Measurements from ENCODE around the gene CMPK2. TPM values are rescaled to one million over a fixed set of nuclear protein-coding genes. Genes with fewer than 3 reads are reported as not detected.
A peak's percentile ranks its signal among the peaks of the same experiment; 100 is the strongest.

Gene CMPK2
- total and polyA plus RNA-seq, 4 donors, result 2.9 to 41.7 (median 4.2) TPM

GRCh38 chr2:6896930-6897759 lies 31.4 kb upstream of the CMPK2 start:
- no peaks in the 10 kb centered on the region for H3K27me3 ChIP-seq (ENCODE audit: control insufficient read depth in 4 of 4, insufficient read depth in 4 of 4, low read length in 3 of 4)
- H3K4me1 ChIP-seq (ENCODE audit: control insufficient read depth in 4 of 4, insufficient read depth in 4 of 4, low read length in 3 of 4), result no peaks in the 10 kb centered on the region
- TF ChIP-seq NR2F2 (IDR thresholded peaks at IDR 0.05) (peak; percentile 26), CTCF (IDR thresholded peaks at IDR 0.05; ENCODE audit: low read depth, low read length, missing input control) (peak; percentile 80), FOXA2 (IDR thresholded peaks at IDR 0.05) (no peak), RAD21 (IDR thresholded peaks at IDR 0.05) (peak; percentile 84)
- no peak for DNase-seq (ENCODE audit: low spot score)
- H3K27ac ChIP-seq (ENCODE audit: low read depth in 1 of 2, low read length in 2 of 2), result no peak overlapping the region
- H3K36me3 ChIP-seq (ENCODE audit: control insufficient read depth in 4 of 4, insufficient read depth in 3 of 4, low read depth in 1 of 4, low read length in 3 of 4), result no peaks in the 10 kb centered on the region
- WGBS, result 74% methylated on average over 5 of the region's 5 CpGs
- no peaks in the 10 kb centered on the region for H3K9me3 ChIP-seq (ENCODE audit: control insufficient read depth in 4 of 4, low read length in 3 of 4)
- no peak overlapping the region for H3K4me3 ChIP-seq (ENCODE audit: low read depth in 1 of 3, low read length in 3 of 3)
- no peak overlapping the region for H3K9ac ChIP-seq (ENCODE audit: low read depth in 1 of 2, low read length in 2 of 2)

DNA sequence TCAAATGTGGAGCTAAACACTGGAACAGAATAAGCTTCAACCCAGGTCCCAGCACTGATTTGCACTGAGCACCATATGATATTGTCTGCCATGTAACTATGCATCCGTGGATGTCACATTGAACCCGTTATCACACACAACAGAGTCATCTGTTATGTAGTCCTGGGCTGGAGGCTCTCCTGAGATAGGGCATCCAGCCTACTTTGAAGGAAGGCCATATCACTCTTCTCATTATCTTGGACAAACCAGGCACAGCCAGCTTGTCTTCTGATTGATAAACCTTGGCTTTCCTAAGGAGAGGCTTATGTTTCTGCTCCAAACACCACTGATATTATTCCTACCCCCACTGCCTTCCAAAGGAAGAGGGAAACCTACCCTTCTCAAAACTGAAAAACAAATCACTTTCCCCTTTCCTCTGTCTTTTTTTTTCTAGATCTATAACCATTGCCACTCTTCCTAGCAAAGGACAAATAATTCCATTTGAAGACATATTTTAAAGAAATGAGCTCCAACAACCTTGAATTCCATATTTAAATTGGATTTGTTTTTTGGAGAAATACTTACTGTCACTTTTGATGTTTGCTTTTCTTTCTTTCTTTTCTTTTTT lies 28.3 kb upstream of the CMPK2 start:
- 80% methylated on average over 2 of the region's 2 CpGs for WGBS
- no peaks in the 10 kb centered on the region for H3K9me3 ChIP-seq (ENCODE audit: control insufficient read depth in 4 of 4, low read length in 3 of 4)
- H3K4me1 ChIP-seq (ENCODE audit: control insufficient read depth in 4 of 4, insufficient read depth in 4 of 4, low read length in 3 of 4), result no peaks in the 10 kb centered on the region
- H3K4me3 ChIP-seq (ENCODE audit: low read depth in 1 of 3, low read length in 3 of 3), result no peak overlapping the region
- DNase-seq (ENCODE audit: low spot score), result no peak
- H3K27ac ChIP-seq (ENCODE audit: low read depth in 1 of 2, low read length in 2 of 2), result no peak overlapping the region
- H3K9ac ChIP-seq (ENCODE audit: low read depth in 1 of 2, low read length in 2 of 2), result no peak overlapping the region
- no peaks in the 10 kb centered on the region for H3K27me3 ChIP-seq (ENCODE audit: control insufficient read depth in 4 of 4, insufficient read depth in 4 of 4, low read length in 3 of 4)
- TF ChIP-seq HNF4G (IDR thresholded peaks at IDR 0.05) (no peak), RXRA (IDR thresholded peaks at IDR 0.05) (no peak), NR2F2 (IDR thresholded peaks at IDR 0.05) (no peak), YY1 (IDR thresholded peaks at IDR 0.05) (no peak), FOXA1 (IDR thresholded peaks at IDR 0.05) (no peak), HNF4A (conservative IDR thresholded peaks at IDR 0.05) (no peak), REST (IDR thresholded peaks at IDR 0.05) (no peak)
- TF ChIP-seq, protein P1, sequence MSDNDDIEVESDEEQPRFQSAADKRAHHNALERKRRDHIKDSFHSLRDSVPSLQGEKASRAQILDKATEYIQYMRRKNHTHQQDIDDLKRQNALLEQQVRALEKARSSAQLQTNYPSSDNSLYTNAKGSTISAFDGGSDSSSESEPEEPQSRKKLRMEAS (IDR thresholded peaks at IDR 0.05), result no peak
- H3K36me3 ChIP-seq (ENCODE audit: control insufficient read depth in 4 of 4, insufficient read depth in 3 of 4, low read depth in 1 of 4, low read length in 3 of 4), result no peaks in the 10 kb centered on the region

GRCh38 chr2:6888724-6889123 lies 23.0 kb upstream of the CMPK2 start:
- Histone ChIP-seq H3K27me3 (ENCODE audit: control insufficient read depth in 4 of 4, insufficient read depth in 4 of 4, low read length in 3 of 4) (no peaks in the 10 kb centered on the region), H3K9me3 (ENCODE audit: control insufficient read depth in 4 of 4, low read length in 3 of 4) (no peaks in the 10 kb centered on the region), H3K36me3 (ENCODE audit: control insufficient read depth in 4 of 4, insufficient read depth in 3 of 4, low read depth in 1 of 4, low read length in 3 of 4) (no peaks in the 10 kb centered on the region), H3K4me1 (ENCODE audit: control insufficient read depth in 4 of 4, insufficient read depth in 4 of 4, low read length in 3 of 4) (no peaks in the 10 kb centered on the region), H3K4me3 (ENCODE audit: low read depth in 1 of 3, low read length in 3 of 3) (no peak overlapping the region), H3K9ac (ENCODE audit: low read depth in 1 of 2, low read length in 2 of 2) (no peak overlapping the region), H3K27ac (ENCODE audit: low read depth in 1 of 2, low read length in 2 of 2) (no peak overlapping the region)
- WGBS, result 97% methylated on average over 4 of the region's 4 CpGs
- TF ChIP-seq, protein P1 (IDR thresholded peaks at IDR 0.05), result no peak
- TF ChIP-seq TAF1 (conservative IDR thresholded peaks at IDR 0.05) (no peak), RXRA (IDR thresholded peaks at IDR 0.05) (no peak), YY1 (IDR thresholded peaks at IDR 0.05) (no peak), FOXA1 (IDR thresholded peaks at IDR 0.05) (no peak), RAD21 (IDR thresholded peaks at IDR 0.05) (no peak), SP1 (IDR thresholded peaks at IDR 0.05) (no peak), NR2F2 (IDR thresholded peaks at IDR 0.05) (no peak), HNF4G (IDR thresholded peaks at IDR 0.05) (no peak), HNF4A (conservative IDR thresholded peaks at IDR 0.05) (no peak), FOXA2 (IDR thresholded peaks at IDR 0.05) (no peak)
- TF ChIP-seq, protein P2, sequence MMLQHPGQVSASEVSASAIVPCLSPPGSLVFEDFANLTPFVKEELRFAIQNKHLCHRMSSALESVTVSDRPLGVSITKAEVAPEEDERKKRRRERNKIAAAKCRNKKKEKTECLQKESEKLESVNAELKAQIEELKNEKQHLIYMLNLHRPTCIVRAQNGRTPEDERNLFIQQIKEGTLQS (IDR thresholded peaks at IDR 0.05), result no peak
- no peak for DNase-seq (ENCODE audit: low spot score)

Data from liver (tissue), 9 donors.